ENCODE data around the gene B3GNT3.

The B3GNT3 gene, protein sequence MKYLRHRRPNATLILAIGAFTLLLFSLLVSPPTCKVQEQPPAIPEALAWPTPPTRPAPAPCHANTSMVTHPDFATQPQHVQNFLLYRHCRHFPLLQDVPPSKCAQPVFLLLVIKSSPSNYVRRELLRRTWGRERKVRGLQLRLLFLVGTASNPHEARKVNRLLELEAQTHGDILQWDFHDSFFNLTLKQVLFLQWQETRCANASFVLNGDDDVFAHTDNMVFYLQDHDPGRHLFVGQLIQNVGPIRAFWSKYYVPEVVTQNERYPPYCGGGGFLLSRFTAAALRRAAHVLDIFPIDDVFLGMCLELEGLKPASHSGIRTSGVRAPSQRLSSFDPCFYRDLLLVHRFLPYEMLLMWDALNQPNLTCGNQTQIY

GRCh38 chr19:17794731-17795494 is at the start of gene B3GNT3:
Gene B3GNT3 (plus strand): TSS chr19:17795138. CDS start chr19:17807808, 12,670 bp downstream.
- no peak for DNase-seq

DNA sequence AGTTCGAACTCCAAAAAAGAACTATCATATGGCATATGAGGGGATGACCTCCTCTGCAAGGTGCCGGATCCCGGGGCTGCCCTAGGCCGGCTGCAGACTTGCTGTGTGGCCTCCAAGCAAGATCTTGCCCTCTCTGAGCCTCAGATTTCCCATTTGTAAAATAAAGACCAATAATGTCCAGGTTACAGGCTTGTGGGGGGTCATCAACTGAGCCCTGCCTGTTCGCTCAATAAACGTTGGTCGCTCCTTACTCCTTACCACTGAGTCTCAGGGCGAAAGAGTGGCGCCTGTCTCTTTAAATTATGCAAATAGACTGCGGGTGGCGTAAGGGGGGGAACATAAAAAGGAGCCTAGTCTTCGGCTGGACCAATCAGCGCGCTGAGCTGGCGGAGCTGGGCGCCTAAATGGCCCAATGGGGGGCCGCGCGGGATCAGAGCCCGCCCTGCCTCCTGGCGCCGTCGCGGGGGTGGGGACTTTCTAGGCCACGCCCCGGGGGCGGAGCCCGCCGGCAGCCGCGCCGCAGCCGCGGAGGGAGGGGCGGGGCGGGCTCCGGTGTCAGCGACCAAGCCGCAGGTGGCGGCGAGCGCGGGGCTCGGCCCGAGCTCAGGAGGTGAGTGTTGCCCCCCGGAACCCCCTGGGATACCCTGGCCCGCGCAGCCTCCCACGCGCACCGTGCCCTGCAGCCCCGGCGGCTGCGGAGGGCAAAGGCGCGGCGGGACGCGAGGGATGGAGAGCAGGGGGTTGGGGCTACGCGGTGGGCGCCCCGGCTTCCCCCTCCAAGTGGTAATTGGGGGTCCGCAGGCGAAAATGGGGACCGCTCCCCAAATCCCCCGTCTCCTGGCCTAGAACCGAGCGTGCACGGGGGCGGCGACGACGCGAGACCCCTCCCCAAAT is 47.5 kb upstream of the B3GNT3 start:
- DNase-seq: peak; percentile 46

GRCh38 chr19:17748884-17749638 is 45.9 kb upstream of the B3GNT3 start:
- no peak for DNase-seq

DNA sequence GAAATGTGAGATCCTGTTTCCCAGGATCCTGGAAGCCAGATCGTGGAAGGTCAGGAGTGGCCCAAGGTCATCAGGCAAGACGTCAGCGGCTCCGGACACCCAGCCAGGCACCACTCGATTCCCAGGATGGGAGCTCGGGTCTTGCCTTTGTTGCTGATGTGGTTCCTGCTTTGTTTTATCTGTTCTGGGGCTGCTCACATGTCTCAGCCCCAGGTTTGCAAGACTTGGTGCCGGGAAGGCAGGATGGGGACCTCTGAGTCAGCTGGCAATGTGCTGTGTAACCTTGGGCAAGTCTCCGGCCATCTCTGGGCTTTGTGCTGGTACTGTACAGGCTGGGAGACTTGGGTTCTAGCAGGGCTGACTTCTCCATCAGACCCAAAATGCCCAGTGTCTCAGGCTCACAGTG is 45.0 kb upstream of the B3GNT3 start:
- DNase-seq: no peak

- no peak for DNase-seq
These were observed 43.6 kb upstream of the B3GNT3 start, which contains the start of gene FCHO1 for GRCh38 chr19:17751103-17751911. Gene FCHO1 (plus strand): TSS chr19:17751477. CDS start chr19:17755165, 3,688 bp downstream.

- no peak for DNase-seq
These were observed 43.0 kb upstream of the B3GNT3 start for GRCh38 chr19:17751912-17752273.

GRCh38 chr19:17752865-17753639 is 41.9 kb upstream of the B3GNT3 start:
- no peak for DNase-seq

- no peak for DNase-seq
These were observed 41.0 kb upstream of the B3GNT3 start for GRCh38 chr19:17753976-17754375.

DNA sequence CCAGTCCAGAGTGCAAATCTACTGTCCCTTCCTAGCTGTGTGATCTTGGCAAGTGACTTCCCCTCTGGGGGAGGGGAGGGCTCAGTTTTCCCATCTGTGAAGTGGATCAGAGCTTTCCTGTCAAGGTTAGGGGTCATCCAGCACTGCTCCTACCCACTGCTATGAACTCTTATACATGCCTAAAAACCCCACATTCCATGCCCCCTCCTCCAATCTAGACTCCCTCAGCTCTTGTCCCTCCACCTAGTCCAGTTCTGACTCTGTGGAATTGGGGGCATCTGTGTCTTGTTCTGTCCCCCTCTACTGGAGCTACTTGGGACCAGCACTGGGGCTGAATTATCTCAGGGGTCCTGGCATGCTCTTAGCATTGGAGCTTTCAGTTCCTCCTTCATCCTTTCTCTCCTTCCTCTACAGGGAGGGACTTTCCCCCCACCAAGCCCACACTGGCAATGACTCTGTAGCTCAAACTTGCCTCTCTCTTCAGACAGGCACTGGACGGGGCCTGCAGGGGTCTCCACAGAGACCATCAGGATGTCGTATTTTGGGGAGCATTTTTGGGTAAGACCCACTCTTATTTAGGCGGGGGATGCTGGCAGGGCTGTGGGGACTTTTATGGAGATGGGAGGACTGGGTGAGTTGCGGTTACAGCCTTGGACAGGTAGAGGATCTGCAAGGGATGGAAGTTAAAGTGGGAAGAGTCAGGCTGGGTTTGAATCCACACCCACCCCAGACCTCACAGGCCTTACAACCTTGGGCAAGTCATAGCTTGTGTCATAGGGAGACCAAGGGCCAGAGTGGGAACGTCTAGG is 40.1 kb upstream of the B3GNT3 start:
- DNase-seq: no peak

- no peak for DNase-seq
These were observed 39.5 kb upstream of the B3GNT3 start for GRCh38 chr19:17755443-17755890.

- DNase-seq: no peak
These were observed 38.8 kb upstream of the B3GNT3 start for GRCh38 chr19:17755977-17756670.

- DNase-seq: no peak
These were observed 37.8 kb upstream of the B3GNT3 start for GRCh38 chr19:17757125-17757524.

- DNase-seq: no peak
These were observed 36.4 kb upstream of the B3GNT3 start for GRCh38 chr19:17758515-17758914.

GRCh38 chr19:17761148-17761547 is 33.8 kb upstream of the B3GNT3 start:
- no peak for DNase-seq

- no peak for DNase-seq
These were observed 32.3 kb upstream of the B3GNT3 start for GRCh38 chr19:17762505-17763229.

DNA sequence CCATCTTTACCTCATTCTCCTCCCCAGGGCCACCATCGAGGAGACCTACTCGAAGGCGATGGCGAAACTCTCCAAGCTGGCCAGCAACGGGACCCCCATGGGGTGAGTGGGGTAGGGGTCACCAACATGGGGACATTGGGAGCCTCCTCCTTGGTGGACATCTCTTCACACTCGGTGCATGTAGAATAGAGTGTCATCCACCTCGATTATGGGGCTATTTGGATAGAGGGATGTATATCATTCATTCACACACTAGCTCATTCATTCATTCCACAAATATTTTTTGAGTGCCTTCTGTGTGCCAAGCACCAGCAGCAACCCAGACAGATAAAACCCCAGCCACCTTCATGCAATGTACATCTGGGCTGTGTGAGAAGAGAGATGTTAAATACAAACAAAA is 30.6 kb upstream of the B3GNT3 start:
- DNase-seq: no peak

- no peak for DNase-seq
These were observed 29.8 kb upstream of the B3GNT3 start for GRCh38 chr19:17765069-17765618.

GRCh38 chr19:17766543-17767131 is 28.3 kb upstream of the B3GNT3 start:
- no peak for DNase-seq
